ENCODE measurements around the gene SLCO2B1. TPM values are rescaled to one million over a fixed set of nuclear protein-coding genes. Genes with fewer than 3 reads are reported as not detected.

The SLCO2B1 gene
- total RNA-seq, 6 experiments from 2014 or later = 145 to 316 (median 199) TPM

GRCh38 chr11:75203641-75204011 is 52.7 kb downstream of the SLCO2B1 start:
- Histone ChIP-seq H3K36me3 (peaks cover 0 to 47% (median 11%) of the 10 kb centered on the region in 4 donors), H3K27me3 (no peaks in the 10 kb centered on the region), H3K4me1 (peaks cover 0 to 40% (median 10%) of the 10 kb centered on the region in 4 donors), H3K4me3 (no peak overlapping the region), H3K9me3 (no peaks in the 10 kb centered on the region), H3K27ac (peak overlapping the region; percentile 20 to 90 (median 68))
- intact Hi-C loops (cut with DNase I) = loop anchor here in 1 of 2 donors (5.0 kb wide), 1 partner anchor 36 kb away; no protein-coding TSS in a partner anchor
- TF ChIP-seq CTCF (IDR thresholded peaks at IDR 0.05) (no peak), POLR2A (IDR thresholded peaks at IDR 0.05) (no peak)
- ATAC-seq (peak in 3 of 4 donors; percentile 2 to 19 (median 3)), DNase-seq (no peak)
- WGBS (ENCODE audit: insufficient coverage, low coverage, low lambda C conversion rate, missing lambda C conversion rate) = 100% methylated on average over 1 of the region's 2 CpGs

GRCh38 chr11:75204012-75204674 is 53.2 kb downstream of the SLCO2B1 start:
- intact Hi-C loops (cut with DNase I) = loop anchor here in 1 of 2 donors (5.0 kb wide), 1 partner anchor 37 kb away; no protein-coding TSS in a partner anchor
- WGBS (ENCODE audit: insufficient coverage, low coverage, low lambda C conversion rate, missing lambda C conversion rate) = 35% methylated on average over 5 of the region's 10 CpGs
- no peaks in the 10 kb centered on the region for H3K9me3 ChIP-seq
- H3K27ac ChIP-seq = peak overlapping the region; percentile 20 to 90 (median 68)
- peak; percentile 69 to 93 (median 92) for DNase-seq
- peaks cover 0 to 42% (median 11%) of the 10 kb centered on the region in 4 donors for H3K36me3 ChIP-seq
- TF ChIP-seq CTCF (IDR thresholded peaks at IDR 0.05) (no peak), POLR2A (IDR thresholded peaks at IDR 0.05) (no peak)
- no peak overlapping the region for H3K4me3 ChIP-seq
- no peaks in the 10 kb centered on the region for H3K27me3 ChIP-seq
- peaks cover 0 to 40% (median 10%) of the 10 kb centered on the region in 4 donors for H3K4me1 ChIP-seq
- ATAC-seq = peak; percentile 74 to 81 (median 80)

GRCh38 chr11:75204685-75205563 is 54.0 kb downstream of the SLCO2B1 start:
- peak overlapping the region; percentile 5 to 90 (median 68) for H3K27ac ChIP-seq
- intact Hi-C loops (cut with DNase I) = loop anchor here (5.0 kb wide), 4 partner anchors 37 to 63 kb away; partner anchors contain the start of gene TPBGL (in 1 of the 2)

More at GRCh38 chr11:75204685-75205563, 54.0 kb downstream of the SLCO2B1 start:
- Histone ChIP-seq H3K36me3 (peaks cover 0 to 34% (median 10%) of the 10 kb centered on the region in 4 donors), H3K27me3 (no peaks in the 10 kb centered on the region), H3K9me3 (no peaks in the 10 kb centered on the region), H3K4me3 (no peak overlapping the region), H3K4me1 (peaks cover 0 to 40% (median 10%) of the 10 kb centered on the region in 4 donors)
- TF ChIP-seq POLR2A (IDR thresholded peaks at IDR 0.05) (no peak), CTCF (IDR thresholded peaks at IDR 0.05) (peak; percentile 90 to 97 (median 95))
- DNase-seq (peak; percentile 90 to 93 (median 92)), ATAC-seq (peak; percentile 74 to 87 (median 82))
- WGBS (ENCODE audit: insufficient coverage, low coverage, low lambda C conversion rate, missing lambda C conversion rate) = 30% methylated on average over 4 of the region's 9 CpGs

Data from right lobe of liver (tissue), 6 donors.